A172 (cell line): ENCODE measurements around the gene S100A14. TPM values are rescaled to one million over a fixed set of nuclear protein-coding genes. Genes with fewer than 3 reads are reported as not detected.
A peak's percentile ranks its signal among the peaks of the same experiment; 100 is the strongest.
"Not testable (repeated sequence)": the region's sequence is repeated elsewhere in the genome, so short reads cannot be mapped to it uniquely, and the experiment has no call there.

Experiments used
- DNase-seq: peaks from one replicate; pipeline ENCODE4 v3.0.0-alpha.2; 2015; ENCODE audit warnings: low spot score
- total RNA-seq: library from RNA; depleted of rRNA; stranded (reverse); fragments of >200 nt; shearing (Covaris generic); gene quantifications from 2 replicates; pipeline ENCODE4 v1.2.3, GENCODE V29; 2014; rRNA removed

S100A14 gene
- 0.17 TPM in 1 of 2 replicates, not detected in the other for total RNA-seq

DNA sequence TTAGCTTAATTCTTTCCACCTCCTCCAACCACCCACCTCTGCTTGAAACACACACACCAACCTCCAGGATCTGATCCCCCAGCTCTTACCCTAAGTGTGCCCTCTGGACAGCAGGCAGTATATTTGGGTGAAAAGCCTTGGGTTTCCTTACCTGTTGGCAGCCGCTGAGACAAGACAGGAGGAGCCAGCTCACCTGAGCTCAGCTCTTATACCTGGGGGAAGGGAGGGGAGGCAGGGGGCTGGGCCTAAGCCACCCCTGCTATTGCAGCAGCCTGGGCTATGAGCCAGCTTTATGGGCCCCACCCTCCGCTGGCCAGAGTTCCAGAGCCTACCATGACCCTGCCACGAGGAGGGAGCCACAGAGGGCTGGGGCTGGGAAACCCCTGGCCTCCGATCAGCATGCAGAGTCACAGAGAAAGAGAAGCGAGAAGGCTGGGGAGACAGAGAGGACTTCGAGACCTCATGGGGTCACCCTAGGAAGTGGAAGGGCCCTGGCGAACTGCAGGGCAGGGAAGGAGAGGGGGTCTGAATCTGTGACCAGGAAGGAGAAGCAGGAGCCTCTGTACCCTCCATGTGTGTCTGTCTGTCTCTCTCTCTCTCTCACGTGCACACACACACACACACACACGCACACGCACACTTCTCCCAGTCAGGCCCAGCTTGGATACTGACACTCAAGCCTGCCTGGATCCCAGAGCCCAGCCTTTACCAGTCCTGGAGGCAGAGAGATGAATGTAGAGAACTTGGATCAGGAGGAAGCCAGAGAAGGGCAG is at the start of gene S100A14:
S100A14 (minus strand) TSS at position 182 of the 773 bp plus-strand sequence. CDS start 467 bp downstream, outside the sequence.
- no peak for DNase-seq

DNA sequence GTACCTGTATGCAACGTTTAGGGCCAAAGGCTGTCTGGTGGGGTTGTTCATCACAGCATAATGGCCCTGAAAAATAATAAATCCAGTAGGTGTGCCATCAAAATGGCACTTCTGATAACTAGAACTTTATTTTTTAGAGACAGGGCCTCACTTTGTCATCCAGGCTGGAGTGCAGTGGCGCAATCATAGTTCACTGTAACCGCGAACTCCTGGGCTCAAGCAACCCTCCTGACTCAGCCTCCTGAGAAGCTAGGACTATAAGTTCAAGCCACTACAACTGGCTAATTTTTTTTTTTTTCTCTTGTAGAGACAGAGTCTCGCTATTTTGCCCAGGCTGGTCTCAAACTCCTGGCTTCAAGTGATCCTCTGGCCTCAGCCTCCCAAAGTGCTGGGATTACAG is 47.1 kb upstream of the S100A14 start:
- no peak for DNase-seq

DNA sequence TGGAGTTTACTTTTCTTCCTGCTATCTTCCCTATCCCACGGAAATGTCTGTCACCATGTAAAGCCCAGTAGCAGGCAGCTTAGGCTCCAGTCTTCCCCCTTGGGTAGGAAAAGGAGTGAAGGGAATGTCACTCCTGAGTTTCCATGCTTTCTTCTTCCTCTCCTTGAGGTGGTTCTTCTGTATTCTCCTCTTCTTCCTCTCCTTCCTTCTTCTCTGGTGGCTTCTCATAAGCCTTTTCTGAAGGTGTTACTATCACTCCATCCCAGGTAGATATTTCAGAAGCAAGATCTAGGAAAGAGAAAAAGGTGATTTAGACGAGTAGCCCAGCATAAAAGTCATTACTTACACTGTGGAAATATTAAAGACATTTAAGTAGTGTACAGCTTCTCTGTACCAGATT is 46.1 kb upstream of the S100A14 start:
- DNase-seq = no peak

DNA sequence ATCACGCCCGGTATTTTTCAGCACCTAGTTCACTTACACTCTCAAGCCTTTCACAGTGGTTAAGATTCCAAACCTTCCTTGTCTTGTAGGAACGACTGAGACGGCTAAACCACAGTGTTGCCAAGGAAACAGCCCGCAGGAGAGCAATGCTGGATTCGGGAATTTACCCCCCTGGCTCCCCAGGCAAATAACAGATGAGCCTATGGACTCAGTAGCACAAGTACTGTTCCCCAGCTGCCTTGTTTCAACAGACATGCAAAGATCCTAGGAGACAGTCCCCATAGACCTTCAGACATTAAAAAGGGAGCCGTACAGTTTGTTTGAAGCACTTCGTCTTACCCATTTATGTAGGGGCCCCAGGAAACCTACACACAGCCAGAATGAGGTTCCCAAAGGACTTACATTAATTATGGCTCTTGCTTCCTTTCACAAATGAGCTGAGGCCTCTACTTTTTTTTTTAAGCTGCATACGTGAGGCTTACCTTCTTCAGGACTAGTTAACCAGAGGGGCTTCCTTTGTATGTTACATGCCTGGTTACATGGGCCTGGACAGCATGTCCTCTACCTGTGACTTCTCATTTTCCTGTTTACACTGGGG is 45.1 kb upstream of the S100A14 start:
- no peak for DNase-seq

DNA sequence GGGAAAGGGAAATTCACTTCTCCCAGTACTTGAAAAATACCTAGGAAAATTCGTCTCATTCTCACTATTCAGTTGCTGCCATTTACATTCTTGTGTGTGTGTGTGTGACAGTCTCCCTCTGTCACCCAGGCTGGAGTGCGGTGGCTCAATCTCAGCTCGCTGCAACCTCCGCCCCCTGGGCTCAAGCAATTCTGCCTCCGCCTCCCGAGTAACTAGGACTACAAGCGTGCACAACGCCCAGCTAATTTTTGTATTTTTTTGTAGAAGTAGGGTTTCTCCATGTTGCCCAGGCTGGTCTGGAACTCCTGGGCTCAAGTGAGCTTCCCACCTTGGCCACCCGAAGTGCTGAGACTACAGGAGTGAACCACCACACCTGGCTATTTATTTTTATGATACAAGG is 43.5 kb upstream of the S100A14 start:
- DNase-seq = no peak

DNA sequence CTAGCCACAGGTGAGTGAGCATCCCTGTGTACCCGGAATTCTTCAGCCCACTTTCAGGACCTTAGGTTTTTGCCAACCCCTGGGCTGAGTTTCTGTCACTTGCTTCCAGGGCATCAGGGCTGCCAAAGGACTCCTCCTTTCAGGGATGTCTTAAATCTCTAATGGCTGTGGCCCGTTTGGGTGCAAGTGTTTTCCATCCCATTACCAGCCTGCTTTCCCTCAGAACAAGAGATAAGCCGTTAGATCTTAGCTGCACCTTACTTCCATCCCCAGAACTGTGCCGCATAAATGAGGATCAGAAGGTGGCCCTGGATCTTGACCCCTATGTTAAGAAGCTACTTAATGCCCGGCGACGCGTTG is 43.0 kb upstream of the S100A14 start:
- no peak for DNase-seq

DNA sequence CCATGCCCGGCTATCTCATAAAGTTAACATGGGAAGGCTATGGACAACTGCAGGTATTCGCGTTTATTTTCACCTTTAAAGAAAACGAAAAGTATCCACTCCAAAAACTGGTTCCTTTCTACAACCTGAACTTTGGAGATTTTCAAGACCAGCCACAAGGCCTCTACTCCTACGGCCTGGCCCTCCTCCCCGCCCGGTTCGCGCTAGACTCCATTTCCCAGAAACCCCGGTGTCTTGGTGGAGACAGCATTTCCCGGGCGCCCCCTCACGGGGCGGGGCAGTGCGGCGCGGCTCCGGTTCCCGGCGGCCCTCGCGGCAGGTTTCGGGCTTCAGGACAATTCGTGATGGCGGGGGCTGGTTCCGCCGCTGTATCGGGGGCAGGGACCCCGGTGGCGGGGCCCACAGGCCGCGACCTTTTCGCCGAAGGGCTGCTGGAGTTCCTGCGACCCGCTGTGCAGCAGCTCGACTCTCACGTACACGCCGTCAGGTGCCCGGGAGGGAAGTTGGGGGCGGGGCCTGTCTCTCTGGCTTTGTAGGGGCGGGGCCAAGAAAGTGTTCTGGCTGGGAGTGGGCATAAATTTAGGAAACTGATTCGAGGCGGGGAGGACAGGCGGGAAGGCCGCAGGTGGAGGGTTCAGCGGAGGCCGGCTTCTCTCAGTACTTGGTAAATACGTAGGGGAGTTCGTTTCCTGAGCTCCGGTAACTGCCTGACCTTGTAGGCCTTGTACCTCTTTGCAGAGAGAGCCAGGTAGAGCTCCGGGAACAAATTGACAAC is 42.5 kb upstream of the S100A14 start, which contains the start of gene SNAPIN:
SNAPIN (plus strand) TSS at position 304 of the 775 bp plus-strand sequence; CDS start at position 345, 41 bp downstream.
- peak; percentile 86 for DNase-seq

DNA sequence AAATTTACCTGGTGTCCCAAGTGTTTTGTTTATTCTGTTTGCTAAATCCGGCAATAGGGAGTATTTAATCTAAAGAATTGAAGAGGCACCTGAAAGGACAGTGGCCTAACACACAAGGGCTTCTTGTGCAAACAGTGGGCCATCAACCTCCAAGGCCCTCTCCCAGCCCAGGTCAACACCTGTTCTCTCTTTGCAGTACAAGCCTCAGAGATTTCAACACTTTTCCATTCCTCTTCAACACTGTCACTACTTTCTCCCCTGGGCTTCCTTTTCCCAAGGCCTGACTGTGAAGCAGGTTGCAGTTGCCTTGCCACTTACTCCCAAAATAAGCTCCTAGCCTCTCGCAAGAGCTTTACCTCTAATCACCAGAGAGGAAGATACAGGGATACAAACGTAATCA is 39.2 kb upstream of the S100A14 start:
- no peak for DNase-seq

DNA sequence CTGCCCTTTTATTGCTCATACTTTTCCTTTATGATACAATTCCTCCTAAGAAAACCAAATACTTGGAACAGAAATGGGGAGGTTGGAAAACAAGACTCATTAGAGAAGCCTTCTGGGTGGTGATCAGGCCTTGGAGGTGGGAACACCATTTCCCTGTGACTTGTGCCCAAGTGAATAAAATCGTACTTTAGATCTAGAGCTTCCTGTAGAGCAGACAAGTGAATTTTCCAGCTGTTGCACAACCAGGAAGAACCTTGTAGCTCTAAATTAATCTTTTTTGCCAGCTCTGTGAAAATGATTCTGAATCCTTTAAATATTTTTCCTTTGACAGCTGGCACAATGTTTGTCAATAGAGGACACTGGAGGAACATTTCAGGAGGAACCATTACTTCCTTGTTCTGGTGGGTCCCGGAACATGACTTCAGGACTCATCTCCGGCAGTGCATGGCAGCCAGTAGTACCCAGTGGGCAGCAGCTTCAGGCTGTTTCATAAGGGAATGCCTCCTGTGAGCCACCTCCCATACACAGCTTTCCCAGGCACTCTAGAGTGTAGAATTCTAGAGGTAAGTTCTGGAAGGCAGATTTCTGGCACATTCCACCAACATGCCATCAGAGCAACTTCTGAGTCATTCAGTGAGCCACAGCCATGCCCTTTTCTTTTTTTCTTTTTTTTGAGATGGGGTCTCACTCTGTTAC is 36.8 kb upstream of the S100A14 start:
- peak; percentile 46 for DNase-seq

DNA sequence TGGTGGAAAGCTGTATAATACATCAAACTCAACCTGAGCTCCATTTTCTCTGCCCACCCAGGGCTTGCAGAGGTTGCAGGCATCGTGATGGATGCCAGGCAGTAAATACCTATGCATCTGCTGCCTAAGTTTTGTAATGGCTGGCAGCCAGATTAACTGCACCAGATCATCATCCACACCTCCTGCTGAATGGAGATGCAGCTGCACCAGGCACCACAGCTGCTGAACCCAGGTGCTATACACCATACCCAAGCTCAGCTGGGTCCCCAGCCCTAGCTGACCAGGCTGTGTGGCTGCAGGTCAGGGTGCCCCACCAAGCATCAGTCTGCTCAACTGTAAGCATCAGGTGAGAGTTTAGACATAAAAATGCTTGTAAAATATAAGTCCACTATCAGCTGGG is 35.6 kb upstream of the S100A14 start:
- DNase-seq = no peak

DNA sequence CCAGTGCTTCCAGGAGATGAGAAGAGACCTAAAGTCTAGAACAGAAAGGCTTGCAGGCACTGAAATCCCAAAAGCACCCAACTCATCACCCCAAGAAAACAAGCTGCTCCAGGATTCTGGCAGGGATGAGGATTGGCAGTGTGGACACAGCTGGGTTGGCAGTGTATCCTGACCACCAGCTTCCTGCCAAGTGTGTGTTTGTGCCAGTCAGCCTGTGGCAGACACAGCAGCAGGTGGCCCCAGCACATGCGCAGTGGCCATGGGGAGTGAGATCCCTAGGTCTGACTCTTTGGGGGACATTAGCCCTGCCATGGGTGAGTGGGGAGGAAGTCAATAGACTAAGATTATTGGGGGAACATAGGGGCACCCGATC is 33.7 kb upstream of the S100A14 start:
- DNase-seq = peak; percentile 64

DNA sequence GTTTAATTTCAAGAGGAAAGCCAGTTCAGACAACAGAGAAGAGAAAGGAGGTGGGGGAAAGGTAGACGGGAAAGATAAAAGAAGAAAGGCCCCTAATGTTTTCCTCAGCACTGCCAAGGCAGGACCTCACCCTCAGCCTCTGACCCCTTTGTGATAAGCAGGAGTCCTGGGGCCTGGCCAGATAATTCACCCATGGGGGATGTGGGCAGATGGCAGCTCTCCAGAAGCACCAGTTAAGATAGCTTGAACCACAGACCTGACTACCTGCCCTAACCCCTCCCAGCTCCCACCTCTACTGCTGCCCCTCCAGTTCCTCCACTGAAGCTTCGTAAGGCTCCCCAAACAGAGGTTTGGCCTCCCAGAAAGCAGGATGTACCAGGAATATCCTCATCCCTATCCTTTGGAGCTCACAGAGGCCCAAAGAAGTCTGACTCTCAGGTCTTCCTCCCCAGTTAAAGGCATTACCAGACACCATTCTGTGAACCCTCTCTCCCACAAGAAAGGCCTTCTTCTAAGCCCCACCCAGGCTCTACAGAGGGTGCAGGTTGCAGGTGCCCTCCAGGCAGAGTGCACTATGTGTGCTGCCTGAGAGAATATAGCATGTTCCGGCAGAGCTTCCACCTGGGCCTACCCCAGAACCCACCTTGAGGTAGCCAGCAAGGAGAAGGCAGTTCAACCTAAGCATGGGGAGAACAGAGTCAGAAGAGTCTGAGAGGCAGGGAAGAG is 33.2 kb upstream of the S100A14 start:
- DNase-seq = no peak

DNA sequence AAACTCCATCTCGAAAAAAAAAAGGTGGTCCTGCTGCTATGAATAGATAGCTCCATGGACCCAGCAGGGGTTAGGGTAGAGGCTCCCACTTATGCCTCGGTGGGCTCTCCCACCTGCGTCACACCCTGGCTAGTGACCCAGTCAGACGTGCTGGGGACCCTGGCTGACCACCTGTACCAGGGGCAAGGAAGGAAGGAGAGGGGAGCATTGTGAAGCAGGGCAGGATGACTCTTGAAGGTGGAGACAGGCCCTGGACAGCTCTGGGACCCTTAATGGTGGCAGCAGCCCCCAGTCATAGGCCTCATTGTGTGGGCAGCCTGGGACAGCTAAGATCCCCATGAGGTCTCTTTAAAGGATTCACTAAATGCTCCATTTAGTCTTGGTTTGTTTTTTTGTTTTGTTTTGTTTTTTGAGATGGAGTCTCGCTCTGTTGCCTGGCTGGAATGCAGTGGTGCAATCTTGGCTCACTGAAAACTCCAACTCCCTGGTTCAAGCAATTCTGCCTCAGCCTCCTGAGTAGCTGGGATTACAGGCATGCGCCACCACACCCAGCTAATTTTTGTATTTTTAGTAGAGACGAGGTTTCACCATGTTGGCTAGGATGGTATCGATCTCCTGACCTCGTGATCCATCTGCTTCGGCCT is 32.0 kb upstream of the S100A14 start:
- no peak for DNase-seq

DNA sequence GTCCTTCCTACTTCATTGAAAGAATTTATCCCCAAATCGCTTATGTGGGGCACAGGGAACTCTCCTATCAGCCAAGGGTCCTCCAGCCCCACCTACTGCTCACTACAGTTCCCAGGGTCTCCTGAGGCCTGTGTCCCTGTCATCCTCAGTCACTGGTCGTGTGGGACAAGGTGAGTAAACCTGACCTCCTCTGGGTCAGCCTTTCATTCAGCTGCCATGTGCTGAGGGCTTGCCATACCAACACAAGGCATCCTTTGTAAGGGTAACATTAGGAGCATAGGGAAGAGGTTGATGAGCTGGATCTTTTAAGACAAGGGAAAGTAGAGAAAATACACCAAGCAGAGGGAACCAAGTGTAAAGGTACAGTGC is 31.2 kb upstream of the S100A14 start:
- DNase-seq = no peak

DNA sequence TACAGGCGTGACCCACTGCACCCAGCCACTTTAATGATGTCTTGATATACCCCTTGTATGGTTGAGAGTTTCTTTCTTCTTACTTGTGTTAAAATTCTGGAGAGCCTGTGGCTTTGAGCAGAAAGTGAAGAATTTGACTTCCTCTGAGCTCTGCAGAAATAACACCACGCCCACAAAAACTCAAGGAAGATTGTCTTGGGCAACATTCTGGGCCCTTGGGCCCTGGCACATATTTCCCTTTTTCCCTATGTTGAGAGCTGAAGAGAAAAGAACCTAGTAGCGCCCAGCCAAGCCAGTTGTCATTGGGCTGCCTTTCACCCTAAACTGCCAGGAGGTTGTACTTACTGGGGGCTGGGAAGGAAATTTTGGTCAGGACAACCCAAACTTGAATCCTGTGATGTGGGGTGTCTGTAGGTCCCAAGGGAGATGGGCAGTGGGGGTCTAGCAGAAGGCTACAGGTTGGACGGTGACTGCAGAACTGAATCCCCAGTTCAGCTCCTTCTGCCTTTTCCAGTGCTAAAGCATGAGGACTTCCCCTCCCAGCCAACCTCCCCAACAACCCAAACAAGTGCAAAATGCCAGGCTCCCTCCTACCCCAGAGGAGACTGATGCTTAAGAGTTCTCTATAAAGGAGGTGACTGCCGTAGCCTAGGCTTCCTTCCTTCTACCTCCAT is 30.7 kb upstream of the S100A14 start:
- DNase-seq = no peak

DNA sequence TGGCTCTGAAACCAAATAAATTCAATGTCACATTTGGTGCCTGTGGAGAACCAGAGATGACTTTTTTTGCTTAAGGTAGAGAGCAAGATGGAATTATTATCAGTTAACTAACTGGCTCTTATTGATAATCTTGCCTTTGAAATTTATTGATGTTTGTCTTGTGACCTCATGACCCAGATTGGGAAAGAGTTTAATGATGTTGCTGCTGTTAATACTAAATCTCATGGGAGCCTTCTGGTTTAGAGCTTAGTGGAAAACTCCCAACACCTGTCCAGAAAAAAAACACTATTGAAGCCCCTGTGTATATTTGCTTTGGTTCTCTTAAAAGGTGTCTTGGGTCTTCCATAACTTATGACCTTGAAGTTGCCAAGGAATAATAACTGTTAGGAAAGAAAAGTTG is 27.7 kb upstream of the S100A14 start:
- no peak for DNase-seq

DNA sequence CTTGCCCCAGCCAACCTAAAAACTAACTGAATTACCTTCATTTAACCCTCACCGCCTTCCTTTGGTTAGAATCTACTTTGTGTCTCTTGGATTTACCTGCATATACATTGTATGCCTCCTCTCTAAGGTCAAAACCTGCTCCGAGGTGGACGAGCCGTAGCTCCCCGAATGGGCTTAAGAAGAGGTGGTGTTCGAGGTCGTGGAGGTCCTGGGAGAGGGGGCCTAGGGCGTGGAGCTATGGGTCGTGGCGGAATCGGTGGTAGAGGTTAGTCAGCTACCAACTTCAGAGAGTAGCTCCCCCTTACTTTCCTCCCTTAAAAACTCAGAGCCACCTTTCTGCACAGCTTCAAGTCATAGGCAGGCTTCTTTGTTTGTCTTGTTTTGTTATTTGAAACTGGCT is 27.0 kb upstream of the S100A14 start:
- no peak for DNase-seq

DNA sequence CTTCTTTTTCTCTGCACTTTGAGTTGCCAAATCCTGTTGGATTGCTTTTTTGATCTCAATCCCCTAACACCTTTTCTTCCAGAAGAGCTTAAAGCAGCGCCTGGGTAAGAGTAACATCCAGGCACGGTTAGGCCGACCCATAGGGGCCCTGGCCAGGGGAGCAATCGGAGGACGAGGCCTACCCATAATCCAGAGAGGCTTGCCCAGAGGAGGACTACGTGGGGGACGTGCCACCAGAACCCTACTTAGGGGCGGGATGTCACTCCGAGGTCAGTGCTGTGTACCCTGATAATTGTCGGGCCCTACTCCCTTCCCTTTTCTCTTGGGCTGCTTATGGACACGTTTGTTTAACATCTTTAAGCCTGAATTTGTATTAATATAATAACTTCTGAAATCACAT is 26.0 kb upstream of the S100A14 start:
- no peak for DNase-seq

DNA sequence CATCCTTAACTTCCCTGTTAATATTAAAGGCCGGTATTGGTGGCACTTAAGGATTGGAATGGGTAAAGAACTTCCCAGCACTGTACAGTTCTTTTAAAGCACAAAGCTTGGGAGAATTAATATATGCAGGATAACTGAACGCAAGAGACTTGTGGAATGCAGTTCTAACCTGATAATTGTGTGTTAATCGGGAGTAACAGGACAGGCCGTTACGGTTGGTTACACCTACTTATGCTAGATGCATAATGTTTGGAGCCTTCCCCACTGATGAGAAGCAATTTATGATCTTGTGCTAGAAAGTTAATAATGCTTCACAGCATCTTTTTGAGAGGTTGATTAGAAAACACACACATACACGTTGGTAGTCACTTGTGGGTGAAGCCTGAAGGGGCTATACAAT is 24.7 kb upstream of the S100A14 start:
- DNase-seq = no peak

DNA sequence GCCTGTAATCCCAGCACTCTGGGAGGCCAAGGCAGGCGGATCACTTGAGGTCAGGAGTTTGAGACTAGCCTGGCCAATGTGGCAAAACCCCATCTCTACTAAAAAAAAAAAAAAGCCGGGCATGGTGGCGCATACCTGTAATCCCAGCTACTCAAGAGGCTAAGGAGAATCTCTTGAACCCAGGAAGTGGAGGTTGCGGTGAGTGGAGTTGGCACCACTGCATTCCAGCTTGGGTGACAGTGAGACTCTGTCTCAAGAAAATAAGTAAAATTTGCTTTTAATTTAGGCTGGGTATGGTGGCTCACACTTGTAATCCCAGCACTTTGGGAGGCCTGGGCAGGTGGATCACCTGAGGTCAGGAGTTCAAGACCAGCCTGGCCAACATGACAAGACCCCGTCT is 24.1 kb upstream of the S100A14 start:
- not testable (repeated sequence) for DNase-seq
